Suprapubic skin (tissue), 4 donors: ENCODE data around the gene FUNDC2. TPM values are rescaled to one million over a fixed set of nuclear protein-coding genes. Genes with fewer than 3 reads are reported as not detected.

Source experiments
- DNase-seq, 2 donors: peaks; one replicate each; pipeline ENCODE4 v3.0.0-alpha.2; 2019; ENCODE audit warnings: low spot score in 2 of 2
- H3K27ac ChIP-seq: fragments of 200-600 bp; sonication (generic); one replicate; pipeline ENCODE4 v1.5.1; 2019
- H3K27me3 ChIP-seq: fragments of 200-600 bp; sonication (generic); one replicate; pipeline ENCODE4 v1.5.1; 2019
- H3K36me3 ChIP-seq: fragments of 200-600 bp; sonication (generic); one replicate; pipeline ENCODE4 v1.5.1; 2019
- H3K4me1 ChIP-seq: fragments of 200-600 bp; sonication (generic); one replicate; pipeline ENCODE4 v1.5.1; 2019
- H3K4me3 ChIP-seq: fragments of 200-600 bp; sonication (generic); one replicate; pipeline ENCODE4 v1.5.1; 2019; ENCODE audit warnings: mild to moderate bottlenecking
- H3K9me3 ChIP-seq: fragments of 200-600 bp; sonication (generic); one replicate; pipeline ENCODE4 v1.5.1; 2019
- CTCF ChIP-seq, 2 donors: fragments of 200-600 bp in 1 of 2; fragments of 450-650 bp in 1 of 2; sonication (generic) in 1 of 2; IDR thresholded peaks; one replicate each; pipeline ENCODE4 v1.5.1; 2016 to 2019; ENCODE audit warnings: antibody characterized with exemption in 2 of 2, mild to moderate bottlenecking in 1 of 2, moderate library complexity in 1 of 2
- EP300 ChIP-seq: sonication (generic); formaldehyde crosslinking; IDR thresholded peaks from one replicate; pipeline ENCODE4 v1.6.1; 2017; ENCODE audit warnings: antibody characterized with exemption
- POLR2A ChIP-seq, 2 donors: fragments of 450-650 bp; IDR thresholded peaks; one replicate each; pipeline ENCODE4 v1.6.1; 2017; ENCODE audit warnings: antibody characterized with exemption in 2 of 2, mild to moderate bottlenecking in 2 of 2, moderate library complexity in 2 of 2
- POLR2AphosphoS5 ChIP-seq, 3 donors: sonication (generic); formaldehyde crosslinking; IDR thresholded peaks; one replicate each; pipeline ENCODE4 v1.6.1; 2017; ENCODE audit warnings: antibody characterized with exemption in 3 of 3
- WGBS: methylation state at CpG from one replicate; pipeline ENCODE4 v1.1.5; 2018; 5-methylcytosine and 5-hydroxymethylcytosine counted together
- total RNA-seq, 4 donors: library from RNA; depleted of rRNA; stranded (reverse); fragments of >200 nt; gene quantifications; one replicate each; pipeline ENCODE4 v1.1.0, GENCODE V29; 2016

Gene FUNDC2, protein sequence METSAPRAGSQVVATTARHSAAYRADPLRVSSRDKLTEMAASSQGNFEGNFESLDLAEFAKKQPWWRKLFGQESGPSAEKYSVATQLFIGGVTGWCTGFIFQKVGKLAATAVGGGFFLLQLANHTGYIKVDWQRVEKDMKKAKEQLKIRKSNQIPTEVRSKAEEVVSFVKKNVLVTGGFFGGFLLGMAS
- total RNA-seq: 10 to 100 TPM; 22.9 to 37.9 (median 28.6) TPM

DNA sequence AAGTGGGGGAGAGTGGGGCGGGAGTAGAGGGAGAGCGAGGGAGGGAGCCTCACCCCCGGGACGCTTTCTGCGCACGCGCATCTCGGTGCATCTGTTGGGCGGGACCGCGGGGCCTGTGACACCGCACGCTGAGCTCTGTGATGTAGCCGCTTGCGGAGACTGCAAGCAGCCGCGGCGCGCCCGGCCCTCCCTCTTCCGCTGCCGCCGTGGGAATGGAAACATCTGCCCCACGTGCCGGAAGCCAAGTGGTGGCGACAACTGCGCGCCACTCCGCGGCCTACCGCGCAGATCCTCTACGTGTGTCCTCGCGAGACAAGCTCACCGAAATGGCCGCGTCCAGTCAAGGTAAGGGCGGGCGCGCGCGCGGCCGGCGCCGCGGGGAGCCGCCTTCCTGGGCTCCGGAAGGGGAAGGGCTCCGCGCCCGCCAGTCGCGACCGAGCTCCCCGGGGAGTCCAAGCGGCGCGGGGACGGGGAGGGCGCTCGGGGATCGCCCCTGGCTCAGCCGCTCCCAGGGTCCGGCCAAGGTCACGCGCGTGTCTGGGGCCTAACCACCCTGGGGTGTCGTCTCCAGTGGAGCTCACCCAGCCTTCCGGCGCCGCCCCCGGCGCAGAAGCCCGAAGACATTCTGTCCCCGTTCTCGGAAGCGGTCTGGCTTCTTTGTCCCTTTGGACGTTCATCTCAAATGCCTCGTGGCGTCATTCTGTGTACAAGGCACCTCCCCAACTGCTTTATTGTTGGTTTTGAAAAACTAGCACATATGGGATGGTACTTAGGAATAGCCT is at the start of gene FUNDC2:
Gene FUNDC2, plus strand, starts transcription at position 118 of the 782 bp plus-strand sequence. Its CDS starts 95 bp downstream, at position 213.
- peak; percentile 93 to 96 for DNase-seq
- TF ChIP-seq POLR2AphosphoS5 (IDR thresholded peaks at IDR 0.05) (peak; percentile 48 to 65 (median 64)), CTCF (IDR thresholded peaks at IDR 0.05) (no peak), POLR2A (IDR thresholded peaks at IDR 0.05) (peak in 1 of 2 donors; percentile 76), EP300 (no peak)
- WGBS: 41% methylated on average over 55 of the region's 82 CpGs

GRCh38 chrX:154979629-154980028 is 47.0 kb upstream of the FUNDC2 start:
- 65% methylated on average over 4 of the region's 4 CpGs for WGBS
- TF ChIP-seq POLR2A (IDR thresholded peaks at IDR 0.05) (no peak), POLR2AphosphoS5 (IDR thresholded peaks at IDR 0.05) (no peak), CTCF (IDR thresholded peaks at IDR 0.05) (no peak), EP300 (no peak)

More for the DNA sequence above, at the start of gene FUNDC2:
- Histone ChIP-seq H3K9me3 (no peaks in the 10 kb centered on the region), H3K4me3 (peak within 1 kb of the TSS; percentile 63), H3K27ac (peak within 1 kb of the TSS; percentile 97), H3K36me3 (no peaks in the 10 kb centered on the region), H3K4me1 (peaks cover 12% of the 10 kb centered on the region), H3K27me3 (no peaks in the 10 kb centered on the region)

DNA sequence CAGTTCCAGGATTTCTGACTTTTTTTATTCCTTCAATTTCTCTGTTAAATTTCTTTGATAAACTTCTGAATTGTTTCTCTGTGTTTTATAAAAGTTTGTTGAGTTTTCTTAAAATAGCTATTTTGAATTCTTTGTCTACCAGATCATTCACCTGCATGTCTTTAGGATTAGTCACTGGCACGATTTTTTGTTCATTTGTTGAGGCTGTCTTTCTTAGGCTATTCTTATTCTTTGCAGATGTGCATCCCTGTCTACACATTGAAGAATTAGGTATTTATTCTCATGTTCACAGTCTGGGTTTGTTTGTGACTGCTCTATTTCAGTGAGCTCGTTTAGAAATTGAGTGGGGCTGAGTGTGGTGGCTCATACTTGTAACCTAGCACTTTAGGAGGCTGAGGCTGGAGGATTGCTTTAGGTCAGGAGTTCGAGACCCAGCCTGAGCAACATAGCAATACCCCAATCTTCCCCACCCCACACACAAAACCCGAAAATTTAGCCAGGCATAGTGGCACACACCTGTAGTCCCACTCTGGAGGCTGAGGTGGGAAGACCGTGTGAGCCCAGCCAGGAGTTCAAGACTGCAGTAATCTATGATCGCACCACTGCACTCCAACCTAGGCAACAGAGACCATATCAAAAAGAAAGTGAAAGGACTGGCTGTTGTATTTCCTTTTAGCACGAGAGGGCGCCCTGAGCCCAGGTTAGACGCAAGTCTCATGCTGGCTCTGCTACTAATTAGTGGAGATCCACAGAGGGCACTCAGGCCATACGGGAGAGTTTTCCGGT is 46.1 kb upstream of the FUNDC2 start:
- Histone ChIP-seq H3K4me1 (no peaks in the 10 kb centered on the region), H3K27me3 (no peaks in the 10 kb centered on the region), H3K4me3 (peak overlapping the region; percentile 41), H3K27ac (no peak overlapping the region), H3K9me3 (no peaks in the 10 kb centered on the region), H3K36me3 (no peaks in the 10 kb centered on the region)
- WGBS: 12% methylated on average over 10 of the region's 11 CpGs
- peak; percentile 68 to 72 for DNase-seq
- TF ChIP-seq CTCF (IDR thresholded peaks at IDR 0.05): peak; percentile 24 to 52
- TF ChIP-seq POLR2A (IDR thresholded peaks at IDR 0.05): no peak
- TF ChIP-seq POLR2AphosphoS5 (IDR thresholded peaks at IDR 0.05): no peak
- TF ChIP-seq EP300: no peak

More at GRCh38 chrX:154979629-154980028, 47.0 kb upstream of the FUNDC2 start:
- DNase-seq: no peak
- no peaks in the 10 kb centered on the region for H3K27me3 ChIP-seq
- no peak overlapping the region for H3K4me3 ChIP-seq
- H3K9me3 ChIP-seq: no peaks in the 10 kb centered on the region
- no peak overlapping the region for H3K27ac ChIP-seq
- no peaks in the 10 kb centered on the region for H3K36me3 ChIP-seq
- no peaks in the 10 kb centered on the region for H3K4me1 ChIP-seq

- H3K4me1 ChIP-seq: no peaks in the 10 kb centered on the region
- H3K27me3 ChIP-seq: no peaks in the 10 kb centered on the region
- no peaks in the 10 kb centered on the region for H3K9me3 ChIP-seq
- H3K4me3 ChIP-seq: peak overlapping the region; percentile 41
- TF ChIP-seq CTCF (IDR thresholded peaks at IDR 0.05) (peak in 1 of 2 donors; percentile 9), POLR2AphosphoS5 (IDR thresholded peaks at IDR 0.05) (no peak)
- H3K27ac ChIP-seq: no peak overlapping the region
- no peaks in the 10 kb centered on the region for H3K36me3 ChIP-seq
- no peak for DNase-seq
- WGBS: 31% methylated on average over 6 of the region's 6 CpGs
These were observed 45.6 kb upstream of the FUNDC2 start for GRCh38 chrX:154981116-154981411.
